GM21447 (cell line): ENCODE results near the gene RBM17.
"Not testable (repeated sequence)": the region's sequence is repeated elsewhere in the genome, so short reads cannot be mapped to it uniquely, and the experiment has no call there.

Experiments used
- ATAC-seq: cut with Tn5 transposase; IDR thresholded peaks from one replicate; pipeline ENCODE4 v1.9.1; 2021; ENCODE audit not compliant: unreplicated experiment

RBM17 gene

DNA sequence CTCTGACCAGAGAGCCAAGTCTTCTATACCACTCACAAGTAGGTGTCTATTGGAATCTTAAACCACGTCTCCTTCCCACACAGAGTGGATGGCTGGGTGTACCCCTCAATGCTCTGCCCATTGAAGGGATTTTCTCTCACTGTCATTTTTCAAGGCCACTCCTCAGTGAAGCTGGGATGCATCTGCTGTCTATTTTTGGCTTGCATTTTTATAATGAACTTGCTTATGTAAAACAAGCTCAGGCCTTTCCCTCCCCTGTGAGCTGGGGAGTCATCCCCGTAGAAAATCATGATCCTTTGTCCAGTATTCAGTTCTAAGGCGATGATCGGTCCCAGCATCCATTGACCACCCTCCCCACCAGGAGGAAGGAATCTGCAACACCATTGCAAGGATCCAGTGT lies 9.8 kb upstream of the RBM17 start:
- no peak for ATAC-seq

DNA sequence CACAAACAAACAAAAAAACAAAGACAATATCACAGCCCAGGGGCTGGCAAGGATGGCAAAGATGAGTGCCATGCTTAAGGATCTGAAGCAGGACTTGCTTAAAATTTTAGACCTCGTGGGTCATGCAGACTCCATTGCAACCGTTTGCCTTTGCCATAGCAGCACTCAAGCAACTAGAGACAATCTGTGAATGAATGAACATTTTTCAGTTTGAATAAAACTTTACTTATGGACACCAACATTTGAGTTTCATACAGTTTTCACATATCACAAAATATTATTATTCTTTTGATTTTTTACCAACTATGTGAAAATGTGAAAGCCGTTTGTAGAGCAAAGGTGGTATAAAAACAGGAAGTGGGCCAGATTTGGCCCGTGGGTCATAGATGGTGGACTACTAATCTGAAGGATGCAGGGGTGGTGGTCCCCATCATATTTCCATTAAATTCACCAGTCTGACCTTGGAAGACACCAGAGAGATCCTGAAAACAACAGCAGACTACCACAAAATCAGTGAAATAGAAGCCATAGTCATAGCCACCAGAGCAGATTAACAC lies 8.3 kb upstream of the RBM17 start:
- ATAC-seq, result no peak

DNA sequence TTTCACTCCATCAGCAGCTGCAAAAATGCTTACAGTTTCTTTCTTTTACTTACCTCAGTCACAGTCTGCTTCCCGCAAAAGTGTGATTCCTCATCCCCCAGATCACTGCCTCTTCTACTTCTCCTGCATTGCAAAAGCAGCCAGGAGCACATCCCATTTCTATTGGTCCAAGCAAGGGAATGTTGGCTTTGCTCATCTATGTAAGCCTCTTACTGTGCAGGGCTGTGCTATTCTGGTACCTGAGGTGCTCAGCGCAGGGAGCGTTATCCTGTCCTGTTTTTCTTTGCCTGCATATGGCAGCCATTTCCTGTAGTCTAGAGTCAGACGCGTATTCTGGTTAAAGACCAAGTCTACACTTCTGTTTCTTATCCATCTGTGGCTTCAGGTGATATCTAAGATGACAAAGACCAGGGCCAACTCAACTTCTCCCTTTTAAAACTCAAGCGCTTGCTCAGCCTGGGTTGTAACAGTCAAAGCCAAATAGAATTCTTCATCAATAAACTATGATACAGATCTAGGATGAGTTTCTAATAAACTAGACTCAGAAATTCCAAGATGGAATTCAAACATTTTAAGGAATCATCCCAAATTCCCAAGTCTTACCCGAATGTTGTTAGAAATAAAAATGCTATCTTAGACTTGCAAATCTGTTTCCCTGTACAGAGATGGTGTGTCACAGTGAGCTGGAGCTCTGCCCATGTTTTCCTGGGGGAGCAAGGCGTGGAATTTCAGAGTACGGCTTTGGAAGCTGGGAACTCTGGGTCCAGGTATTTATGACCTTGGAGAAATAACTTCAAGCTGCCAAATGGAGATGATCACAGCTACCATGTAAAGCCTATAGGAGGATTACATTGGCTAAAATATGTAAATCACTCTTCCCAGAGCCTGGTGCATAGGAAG lies 6.1 kb upstream of the RBM17 start:
- no peak for ATAC-seq

DNA sequence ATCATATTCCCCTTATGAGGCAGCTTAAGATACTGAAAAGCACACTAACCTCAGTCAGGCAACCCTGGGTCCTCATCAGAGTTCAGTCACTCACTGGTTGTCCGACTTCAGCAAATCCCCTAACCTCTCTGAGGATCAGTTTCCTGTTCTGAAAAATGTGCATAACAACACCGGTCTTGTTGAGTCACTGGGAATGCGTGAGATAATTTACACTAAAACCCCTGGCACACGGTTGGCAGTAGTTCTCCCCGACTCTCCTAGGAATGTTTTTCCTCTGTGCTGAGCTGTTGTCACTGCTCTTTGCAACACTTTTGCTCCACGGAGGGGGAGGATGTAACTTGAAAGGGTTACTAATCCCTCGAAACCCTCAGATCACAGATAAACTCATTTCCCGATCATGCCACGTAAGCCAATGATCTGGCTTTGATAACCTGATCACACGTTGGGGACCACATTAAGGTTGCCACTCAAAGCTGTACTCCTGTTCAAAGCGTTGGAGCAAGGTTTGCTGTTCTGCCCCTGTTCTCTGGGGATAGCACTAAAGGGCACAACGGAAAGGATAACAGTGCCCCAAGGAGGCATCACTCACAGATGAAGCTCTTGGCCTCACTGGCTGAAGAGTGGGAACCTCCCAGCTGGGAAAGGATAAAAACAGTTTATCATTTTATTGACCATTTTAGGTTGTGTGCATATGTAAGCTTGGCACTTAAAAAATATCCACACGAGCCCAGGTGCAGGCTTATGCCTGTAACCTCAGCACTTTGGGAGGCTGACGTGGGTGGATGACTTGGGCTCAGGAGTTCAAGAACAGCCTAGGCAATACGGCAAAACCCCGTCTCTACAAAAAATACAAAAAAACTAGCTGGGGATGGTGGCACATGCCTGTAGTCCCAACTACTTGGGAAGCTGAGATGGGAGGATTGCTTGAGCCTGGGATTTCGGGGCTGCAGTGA lies 5.0 kb upstream of the RBM17 start:
- no peak for ATAC-seq

DNA sequence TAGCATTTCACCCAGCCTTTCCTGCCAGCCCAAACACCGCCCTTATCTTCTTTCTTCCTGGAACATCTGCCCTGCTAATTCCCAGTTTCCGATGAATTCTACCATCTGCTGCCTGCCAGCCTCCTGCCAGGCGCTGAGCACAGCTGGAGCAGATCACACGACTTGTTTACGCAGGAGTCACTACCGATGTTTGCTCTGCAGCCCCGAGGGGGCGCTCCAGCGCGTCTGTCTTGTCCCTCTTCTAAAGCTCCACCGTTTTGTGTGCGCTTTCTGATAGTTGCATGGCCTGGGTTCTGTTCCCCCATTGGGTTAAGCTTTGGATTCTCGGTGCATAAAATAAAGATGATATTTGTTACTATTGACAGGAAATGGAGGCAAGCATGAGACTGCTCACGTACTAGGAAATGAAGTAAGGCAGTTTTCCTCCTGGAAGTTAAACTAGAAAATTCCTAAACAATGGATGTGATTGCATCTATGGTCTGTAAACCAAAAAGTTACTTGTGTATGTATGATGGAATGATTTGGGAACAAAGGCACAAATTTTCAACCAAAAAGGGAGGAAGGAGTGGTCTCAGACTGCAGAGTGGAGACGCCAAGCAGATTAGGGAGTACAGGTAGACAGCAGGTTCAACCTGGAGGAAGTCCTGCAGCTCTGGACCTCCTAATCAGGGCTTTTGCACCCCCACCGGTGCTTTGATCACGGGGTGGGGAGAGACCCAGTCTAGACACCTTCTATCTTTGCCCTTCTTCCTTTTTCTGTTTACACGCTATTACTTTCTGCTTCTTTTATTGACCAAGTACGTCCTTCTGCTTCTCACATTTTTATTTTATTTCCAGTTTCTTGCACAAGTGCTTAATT lies 2.2 kb upstream of the RBM17 start:
- no peak for ATAC-seq

DNA sequence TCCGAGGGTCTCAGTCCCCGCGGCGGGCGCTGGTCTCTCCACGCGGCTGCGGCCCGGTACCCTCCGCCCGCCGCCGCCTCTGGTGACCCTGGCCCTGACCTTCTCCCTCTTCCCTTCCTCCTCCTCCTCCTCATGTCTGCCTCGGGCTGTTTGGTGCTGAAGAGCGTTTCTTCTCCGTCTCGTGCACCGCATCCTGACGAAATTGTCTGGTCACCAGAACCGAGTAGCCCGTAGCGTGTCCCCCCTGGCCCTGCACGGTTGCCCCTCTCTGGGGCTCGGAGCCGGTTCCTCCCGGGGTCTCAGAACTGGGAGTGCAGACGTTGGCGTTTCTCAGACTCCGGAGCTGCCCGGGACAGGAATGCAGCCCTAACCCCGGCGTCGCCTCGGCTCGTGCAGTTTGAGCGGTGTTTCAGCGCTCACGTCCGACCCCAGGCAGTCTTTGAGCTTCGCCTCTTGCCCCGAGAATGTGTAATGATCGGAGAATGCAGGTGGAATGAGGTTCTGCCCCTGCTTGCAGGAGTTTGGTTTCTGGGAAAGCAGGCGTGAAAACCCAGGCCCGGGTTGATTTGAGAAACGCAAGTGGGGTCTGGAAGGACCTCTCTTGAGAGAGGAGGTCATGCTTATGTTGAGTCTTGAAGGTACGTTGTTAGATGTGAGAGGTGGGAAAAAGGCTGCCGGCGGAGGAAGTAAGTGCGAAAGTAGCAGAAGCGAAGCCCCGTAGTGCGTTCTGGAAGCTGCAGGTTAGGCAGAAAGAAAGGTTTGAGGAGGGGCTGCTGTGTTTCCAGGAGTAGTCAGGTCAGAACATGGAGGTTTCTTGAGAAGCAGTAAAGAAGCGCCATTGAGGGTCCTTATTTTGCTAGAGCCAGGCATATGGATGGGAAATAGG lies 743 bp downstream of the RBM17 start:
- ATAC-seq, result no peak

DNA sequence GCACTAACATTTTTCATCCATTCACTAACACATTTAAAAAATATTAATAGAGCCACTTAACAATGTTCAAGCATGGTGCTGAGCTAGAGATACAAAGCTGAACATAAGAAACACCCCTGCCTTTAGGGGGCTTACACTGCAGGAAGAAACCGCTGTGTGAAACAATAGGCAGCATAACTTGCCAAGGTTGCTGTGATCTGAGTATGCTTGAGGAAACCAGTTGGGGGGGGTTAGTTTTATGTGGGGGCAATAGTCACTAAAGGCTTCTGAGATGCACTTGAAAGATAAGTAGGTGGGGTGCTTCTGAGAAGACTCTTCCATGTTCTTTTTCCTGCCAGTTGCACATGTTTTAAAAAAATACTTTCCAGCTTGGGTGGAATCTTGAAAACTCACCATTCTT lies 2.8 kb downstream of the RBM17 start:
- ATAC-seq, result no peak

DNA sequence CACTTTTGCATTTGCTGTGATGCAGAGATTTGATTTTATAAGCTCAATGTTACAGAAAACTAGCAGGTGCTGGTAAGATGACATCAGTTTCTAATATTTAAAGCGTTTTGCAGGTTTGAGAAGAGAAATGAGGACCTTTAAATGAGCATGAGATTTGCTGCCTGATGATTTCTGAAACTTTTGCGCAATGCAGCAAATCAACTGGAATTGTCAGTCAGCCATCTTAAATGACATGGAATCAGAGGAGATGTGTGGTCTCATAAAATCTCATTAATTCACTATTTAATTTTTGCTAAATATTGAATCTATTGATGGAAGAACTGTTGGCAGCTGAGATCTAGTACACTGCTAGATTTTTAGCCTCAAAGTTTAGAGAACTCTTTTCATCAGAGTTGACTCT lies 3.9 kb downstream of the RBM17 start:
- no peak for ATAC-seq

DNA sequence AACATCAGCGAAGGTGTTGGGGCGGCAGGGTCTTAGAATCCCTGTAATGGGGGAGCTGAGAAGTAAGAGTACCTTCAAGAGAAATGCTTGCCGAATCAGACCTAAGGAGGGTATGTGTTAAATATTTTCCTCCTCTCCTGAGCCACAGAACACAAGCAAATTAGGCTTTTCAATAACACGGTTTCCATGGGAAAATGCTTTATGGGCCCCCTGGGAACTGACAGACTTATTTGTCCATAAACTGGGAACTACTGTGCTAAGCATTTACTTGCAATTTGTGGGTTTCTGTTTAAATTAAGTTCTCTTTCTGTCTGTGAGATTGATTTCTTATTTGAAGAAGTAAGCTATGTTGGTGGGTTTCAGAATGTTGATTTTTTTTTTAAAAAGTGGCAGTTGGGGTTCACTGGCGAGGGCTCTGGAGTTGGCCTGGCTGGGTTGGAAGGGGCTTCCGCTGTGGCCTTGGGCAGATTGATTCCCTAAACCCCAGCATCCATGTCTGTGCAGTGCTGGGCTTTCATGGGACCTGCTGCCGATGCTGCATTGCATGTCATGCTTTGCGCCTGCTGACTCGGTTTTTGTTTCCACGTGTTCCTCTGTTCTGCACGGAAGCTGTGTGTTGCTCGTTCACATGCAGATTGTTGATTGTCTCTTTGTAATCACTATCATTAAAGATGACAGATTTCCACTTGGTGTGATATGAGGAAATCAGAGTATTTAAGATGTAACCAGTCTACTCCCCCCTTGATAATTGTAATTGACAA lies 7.2 kb downstream of the RBM17 start:
- no peak for ATAC-seq

DNA sequence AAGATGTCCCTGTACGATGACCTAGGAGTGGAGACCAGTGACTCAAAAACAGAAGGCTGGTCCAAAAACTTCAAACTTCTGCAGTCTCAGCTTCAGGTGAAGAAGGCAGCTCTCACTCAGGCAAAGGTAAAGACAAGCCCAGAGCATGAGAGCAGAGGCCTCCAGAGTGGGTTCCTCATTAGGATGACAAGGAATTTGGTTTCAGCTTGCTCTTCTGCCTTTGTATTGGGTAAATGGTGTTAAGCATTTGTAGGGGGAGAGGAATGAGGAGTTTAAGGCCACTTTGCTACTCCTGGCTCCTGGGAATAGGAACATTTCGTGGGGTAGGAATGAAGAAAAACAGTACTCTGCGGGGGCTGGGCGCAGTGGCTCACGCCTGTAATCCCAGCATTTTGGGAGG lies 8.2 kb downstream of the RBM17 start:
- no peak for ATAC-seq

DNA sequence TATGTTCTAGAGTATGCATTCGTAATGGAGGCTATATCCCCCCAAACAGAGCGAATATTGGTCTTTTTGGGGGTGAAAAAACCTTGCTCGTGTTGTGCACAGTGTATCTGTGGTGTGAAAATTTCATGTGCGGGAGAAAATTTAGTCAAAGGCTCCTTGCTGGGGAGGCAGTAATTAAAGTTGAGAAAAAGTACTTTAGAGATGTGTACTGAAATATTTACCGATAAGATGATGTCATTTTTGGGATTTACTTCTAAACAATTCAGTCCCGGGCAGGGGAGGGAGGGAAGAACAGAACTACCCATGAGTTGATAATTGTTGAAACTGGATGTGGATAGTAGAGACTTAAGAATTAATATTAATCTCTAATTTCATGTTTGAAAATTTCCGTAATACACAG lies 9.3 kb downstream of the RBM17 start:
- no peak for ATAC-seq

DNA sequence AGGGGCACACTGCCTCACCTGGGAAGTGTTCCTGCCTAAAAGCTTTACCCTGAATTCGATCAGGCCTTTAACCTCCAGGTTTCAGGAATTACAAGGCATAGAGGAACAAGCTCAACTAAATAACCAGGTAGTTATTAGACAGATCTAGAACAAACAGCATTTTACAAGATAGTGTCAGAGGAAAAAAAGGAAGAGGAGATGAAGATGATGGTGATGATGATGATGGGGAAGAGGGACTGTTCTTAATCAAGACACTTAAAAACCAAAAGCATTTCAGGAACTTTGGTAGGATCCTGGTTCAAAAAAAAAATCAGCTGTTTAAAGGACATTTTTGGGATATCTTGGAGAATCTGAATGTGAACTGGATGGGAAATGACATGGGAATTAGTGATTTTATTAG lies 11.5 kb downstream of the RBM17 start:
- ATAC-seq, result no peak

DNA sequence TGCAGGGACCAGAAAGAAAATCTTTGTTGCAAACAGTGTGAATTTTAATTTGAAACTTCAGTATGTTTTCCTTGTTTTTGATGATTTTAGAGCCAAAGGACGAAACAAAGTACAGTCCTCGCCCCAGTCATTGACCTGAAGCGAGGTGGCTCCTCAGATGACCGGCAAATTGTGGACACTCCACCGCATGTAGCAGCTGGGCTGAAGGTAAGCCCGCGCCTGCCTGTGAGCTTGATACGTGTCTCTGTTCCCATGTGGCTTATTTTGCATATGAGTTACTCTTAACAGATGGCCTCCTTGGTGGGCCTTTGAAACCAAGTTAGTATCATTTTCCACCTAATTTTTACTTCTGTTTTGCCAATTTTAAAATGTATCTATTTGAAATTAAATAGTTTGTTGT lies 12.3 kb downstream of the RBM17 start:
- no peak for ATAC-seq

DNA sequence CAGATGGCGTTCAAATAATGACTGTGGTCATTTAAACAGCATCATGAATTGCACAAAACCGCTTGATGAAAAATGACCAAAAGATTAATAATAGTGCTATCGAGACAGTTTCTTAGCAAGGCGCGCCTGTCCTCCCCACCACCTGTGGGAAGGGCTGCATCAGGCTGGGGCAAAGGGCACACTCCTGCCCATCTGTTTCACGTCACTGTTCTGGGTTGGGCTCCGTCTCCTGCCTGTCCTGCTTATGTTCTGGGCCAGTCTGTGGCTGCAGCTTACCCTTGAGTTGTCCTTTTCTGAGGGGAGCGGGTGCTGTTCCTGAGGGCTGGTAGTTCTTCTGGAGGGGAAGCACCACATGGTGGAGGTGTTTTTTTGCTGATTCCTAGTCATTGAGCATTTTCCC lies 13.3 kb downstream of the RBM17 start:
- no peak for ATAC-seq

DNA sequence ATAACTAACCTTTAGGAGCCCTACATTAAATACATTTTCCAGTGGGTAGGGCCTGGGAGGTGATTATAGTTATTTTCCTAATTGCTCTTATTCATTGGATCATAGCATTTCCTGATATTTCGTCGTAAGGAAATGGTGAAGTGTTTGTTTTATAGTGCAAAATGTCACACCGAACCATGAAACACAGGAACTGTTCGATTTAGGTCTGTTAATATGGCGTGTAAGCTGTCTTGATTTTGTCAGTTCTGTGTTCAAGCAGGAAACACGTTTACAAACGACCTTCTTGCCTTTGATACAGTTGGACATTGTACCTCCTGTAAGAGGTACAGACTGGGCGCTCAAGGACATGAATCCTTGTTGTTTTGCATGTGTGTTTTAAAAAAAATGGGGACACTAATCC lies 14.8 kb downstream of the RBM17 start:
- no peak for ATAC-seq

DNA sequence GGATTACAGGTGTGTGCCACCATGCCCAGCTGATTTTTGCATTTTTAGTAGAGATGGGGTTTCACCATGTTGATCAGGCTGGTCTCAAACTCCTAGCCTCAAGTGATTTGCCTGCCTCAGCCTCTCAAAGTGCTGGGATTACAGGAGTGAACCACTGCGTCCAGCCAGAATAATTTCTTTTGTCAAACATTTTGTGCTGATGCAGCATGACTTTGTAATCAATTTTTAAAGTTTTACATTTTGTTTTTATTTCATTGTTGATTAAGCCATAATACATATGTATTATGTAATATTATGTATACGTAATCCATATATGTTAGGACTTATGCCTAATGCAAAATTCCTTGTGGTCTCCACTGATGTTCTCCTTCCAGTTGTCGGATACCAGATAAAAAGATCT lies 18.8 kb downstream of the RBM17 start:
- not testable (repeated sequence) for ATAC-seq

DNA sequence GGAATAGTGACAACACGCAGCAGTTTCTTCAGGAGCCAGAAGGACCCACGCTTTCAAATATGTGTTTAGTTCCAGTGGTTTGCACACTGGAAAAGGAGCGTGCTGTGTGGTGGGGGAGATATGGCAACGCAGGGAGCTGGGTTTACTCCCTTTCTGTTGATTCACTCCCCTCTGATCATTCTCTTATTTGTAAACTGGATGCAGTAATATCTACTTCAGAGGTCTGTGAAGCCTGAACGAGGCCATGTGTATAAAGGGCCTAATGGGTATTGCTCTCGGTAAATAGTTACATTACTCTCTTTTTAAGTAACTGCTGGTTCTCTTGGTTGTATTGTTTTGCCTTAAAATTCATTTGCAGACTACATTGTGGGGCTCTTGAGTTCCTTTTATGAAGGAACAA lies 19.2 kb downstream of the RBM17 start:
- no peak for ATAC-seq

DNA sequence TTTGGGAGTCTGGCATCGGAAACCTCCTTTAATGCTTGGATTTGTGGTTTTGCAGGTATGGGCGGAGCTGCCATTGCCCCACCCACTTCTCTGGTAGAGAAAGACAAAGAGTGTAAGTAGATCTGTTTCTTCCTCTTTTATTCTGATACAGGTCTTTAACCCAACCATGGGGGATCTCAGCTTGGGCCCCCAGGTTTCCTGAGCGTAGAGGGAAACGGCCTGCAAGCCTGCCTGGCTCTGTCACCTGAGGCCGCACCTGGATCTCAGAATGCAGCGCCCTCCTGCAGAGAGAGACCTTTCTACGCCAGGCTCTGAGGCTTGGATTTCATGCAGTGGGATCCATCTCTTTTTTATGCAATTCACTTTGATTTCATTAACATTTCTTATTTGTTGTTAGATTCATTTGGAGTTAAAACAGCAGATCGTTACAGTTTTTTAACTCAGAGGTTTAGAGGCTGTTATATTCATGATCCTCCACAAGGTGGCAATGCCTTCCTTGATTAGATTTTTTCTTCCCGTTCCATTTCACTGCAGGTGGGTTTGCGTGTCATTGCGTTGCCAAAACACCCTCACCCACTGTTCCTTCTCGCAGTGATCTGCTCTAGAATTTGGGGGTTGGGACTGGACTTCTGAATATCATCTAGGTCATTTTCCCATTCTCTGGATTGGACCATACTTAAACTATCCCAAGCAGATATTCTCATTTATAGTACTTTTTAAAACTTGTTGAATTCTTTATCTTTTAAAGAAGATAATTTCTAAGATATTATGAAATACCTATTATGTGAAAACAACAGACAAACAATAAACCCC lies 20.0 kb downstream of the RBM17 start:
- no peak for ATAC-seq
